HepG2 (cell line): Measurements from ENCODE around the gene HAUS2. TPM values are rescaled to one million over a fixed set of nuclear protein-coding genes. Genes with fewer than 3 reads are reported as not detected.

Experiments used
- ATAC-seq: fragments of 200-7000 bp; cut with Tn5 transposase; 3 replicates; pipeline ENCODE4 v1.9.1; 2020; ENCODE audit warnings: mild to moderate bottlenecking, moderate library complexity
- BruUV-seq: library from RNA; stranded (reverse); fragments of 400-500 nt; replicated peaks from 2 replicates; lab custom pipeline; 2021; lab: Mats Ljungman, UMichigan
- CTCF ChIA-PET: fragments of 300-600 bp; formaldehyde crosslinking; extraction: SDS; loops from one replicate; lab custom pipeline; 2021; ENCODE audit warnings: low total read pairs, inconsistent platforms, low intra/inter-chr PET ratio; lab: Yijun Ruan, JAX
- POLR2A ChIA-PET: fragments of 350-600 bp; sonication (Branson Sonifier 250); formaldehyde crosslinking; loops from one replicate; lab custom pipeline; 2020; ENCODE audit warnings: antibody characterized with exemption, inconsistent platforms; lab: Yijun Ruan, JAX
- DNase-seq: peaks from one replicate; pipeline ENCODE4 v3.0.0-alpha.2; 2015; ENCODE audit warnings: low spot score
- FAIRE-seq: peaks from 3 replicates; lab custom pipeline; 2011; peaks lifted over from hg19 to GRCh38; lab: Jason Lieb, UNC
- H2AFZ ChIP-seq: one replicate; pipeline ENCODE4 v1.6.1; 2011; ENCODE audit warnings: low read length, inconsistent platforms
- H3K27ac ChIP-seq: fragments of 300-600 bp; 3 replicates; pipeline ENCODE4 v1.8.0; 2011; ENCODE audit warnings: mixed run types, mild to moderate bottlenecking, mixed read lengths, low read length, inconsistent platforms; ENCODE audit not compliant: insufficient read depth; ENCODE audit errors: extremely low read length
- H3K27me3 ChIP-seq, 2 experiments: fragments of 200-600 bp in 1 of 2; 2 replicates in 1 of 2; 3 replicates in 1 of 2; pipeline versions ENCODE4 v1.6.0 to v1.8.0; 2011; ENCODE audit warnings: low read length in 2 of 2, mild to moderate bottlenecking in 2 of 2, moderate library complexity in 2 of 2, inconsistent platforms in 1 of 2; ENCODE audit not compliant: insufficient read depth in 2 of 2, control insufficient read depth in 1 of 2
- H3K36me3 ChIP-seq, 2 experiments: fragments of 200-600 bp in 1 of 2; replicated peaks in 1 of 2; 2 replicates in 1 of 2; 3 replicates in 1 of 2; pipeline versions ENCODE4 v1.5.1 to v1.8.0; 2011; ENCODE audit warnings: low read length in 2 of 2, inconsistent platforms in 1 of 2; ENCODE audit not compliant: insufficient read depth in 2 of 2, control insufficient read depth in 1 of 2
- H3K4me1 ChIP-seq: 2 replicates; pipeline ENCODE4 v1.5.1; 2012; ENCODE audit warnings: low read length, inconsistent platforms; ENCODE audit not compliant: insufficient read depth
- H3K4me2 ChIP-seq: 2 replicates; pipeline ENCODE4 v1.6.0; 2011; ENCODE audit warnings: low read depth, low read length, inconsistent platforms
- H3K4me3 ChIP-seq, 3 experiments: fragments of 200-600 bp in 1 of 3; sonication (generic), shearing (Covaris generic) in 1 of 3; replicated peaks in 1 of 3; 2 replicates each; pipeline ENCODE4 v1.5.1; 2011 to 2016; ENCODE audit warnings: low read length in 3 of 3, inconsistent platforms in 2 of 3, low read depth in 2 of 3, mild to moderate bottlenecking in 2 of 3, control low read depth in 1 of 3, mixed read lengths in 1 of 3; ENCODE audit not compliant: insufficient read depth in 1 of 3
- H3K79me2 ChIP-seq: one replicate; pipeline ENCODE4 v1.6.1; 2011; ENCODE audit warnings: low read length, inconsistent platforms; ENCODE audit not compliant: insufficient read depth
- H3K9ac ChIP-seq: 2 replicates; pipeline ENCODE4 v1.6.0; 2011; ENCODE audit warnings: mild to moderate bottlenecking, low read depth, low read length, inconsistent platforms; ENCODE audit not compliant: insufficient read depth
- H3K9me3 ChIP-seq: 2 replicates; pipeline ENCODE4 v1.5.1; 2012; ENCODE audit warnings: mild to moderate bottlenecking, low read length
- H4K20me1 ChIP-seq: 2 replicates; pipeline ENCODE4 v1.6.0; 2011; ENCODE audit warnings: inconsistent platforms, mild to moderate bottlenecking, low read length, moderate library complexity; ENCODE audit not compliant: insufficient read depth
- SUZ12 ChIP-seq: fragments of 150-350 bp; IDR thresholded peaks from 2 replicates; pipeline ENCODE4 v1.6.1; 2014; ENCODE audit warnings: low read depth, low read length
- ZNF770 ChIP-seq: sonication (generic); formaldehyde crosslinking; IDR thresholded peaks from 2 replicates; pipeline ENCODE4 v1.5.0; 2020; ENCODE audit warnings: mild to moderate bottlenecking, missing genetic modification reagents
- ZSCAN5A ChIP-seq: sonication (generic); formaldehyde crosslinking; IDR thresholded peaks from 2 replicates; pipeline ENCODE4 v1.8.0; 2022; ENCODE audit warnings: mild to moderate bottlenecking, missing genetic modification reagents, borderline replicate concordance
- WGBS: methylation state at CpG from one replicate; pipeline ENCODE4 v1.1.6; 2017; ENCODE audit warnings: low lambda C conversion rate; 5-methylcytosine and 5-hydroxymethylcytosine counted together
- in situ Hi-C: cut with HindIII; loops from 2 replicates; pipeline ENCODE4 v1.10.0; 2017; ENCODE audit warnings: low pct_unique_long_range_greater_than_20kb; ENCODE audit not compliant: extremely low pct_ligation_motif_present
- intact Hi-C: fragments of 100-400 bp; cut with micrococcal nuclease; formaldehyde crosslinking; loops from one replicate; pipeline ENCODE4 v1.10.0; 2022; ENCODE audit not compliant: unreplicated experiment
- polyA plus RNA-seq, 8 experiments: library from polyadenylated mRNA; depleted of rRNA in 3 of 8; stranded (reverse) in 7 of 8; unstranded in 1 of 8; fragments of >200 nt; fragmentation: Illumina TruSeq in 4 of 8; extraction: Trizol in 4 of 8; gene quantifications; 2 replicates each; pipeline versions ENCODE4 v1.2.1 to v1.2.3, GENCODE V29; 2011 to 2016; ENCODE audit warnings: low read depth in 4 of 8, missing spikeins in 1 of 8, mixed read lengths in 1 of 8; ENCODE audit not compliant: insufficient read depth in 1 of 8
- total RNA-seq, 5 experiments: library from RNA; depleted of rRNA; stranded (reverse); fragments of >200 nt; fragmentation: Illumina TruSeq; extraction: Trizol; gene quantifications; 2 replicates each; pipeline ENCODE4 v1.2.3, GENCODE V29; 2016; ENCODE audit warnings: low read depth in 1 of 5
- TF ChIP-seq, protein P1 (sequence below): IDR thresholded peaks from 2 replicates; pipeline ENCODE4 v1.6.1; 2016; ENCODE audit warnings: low read depth, borderline replicate concordance
- TF ChIP-seq, protein P2 (sequence below): sonication (generic); formaldehyde crosslinking; IDR thresholded peaks from 2 replicates; pipeline ENCODE4 v1.4.0; 2020; ENCODE audit warnings: missing genetic modification reagents, borderline replicate concordance

HAUS2 gene
- total and polyA plus RNA-seq, 2 of the 13 experiments (the other 11 are each of a cell fraction or from before 2014, with no cell fraction given) = 11.6 to 32.9 TPM

DNA sequence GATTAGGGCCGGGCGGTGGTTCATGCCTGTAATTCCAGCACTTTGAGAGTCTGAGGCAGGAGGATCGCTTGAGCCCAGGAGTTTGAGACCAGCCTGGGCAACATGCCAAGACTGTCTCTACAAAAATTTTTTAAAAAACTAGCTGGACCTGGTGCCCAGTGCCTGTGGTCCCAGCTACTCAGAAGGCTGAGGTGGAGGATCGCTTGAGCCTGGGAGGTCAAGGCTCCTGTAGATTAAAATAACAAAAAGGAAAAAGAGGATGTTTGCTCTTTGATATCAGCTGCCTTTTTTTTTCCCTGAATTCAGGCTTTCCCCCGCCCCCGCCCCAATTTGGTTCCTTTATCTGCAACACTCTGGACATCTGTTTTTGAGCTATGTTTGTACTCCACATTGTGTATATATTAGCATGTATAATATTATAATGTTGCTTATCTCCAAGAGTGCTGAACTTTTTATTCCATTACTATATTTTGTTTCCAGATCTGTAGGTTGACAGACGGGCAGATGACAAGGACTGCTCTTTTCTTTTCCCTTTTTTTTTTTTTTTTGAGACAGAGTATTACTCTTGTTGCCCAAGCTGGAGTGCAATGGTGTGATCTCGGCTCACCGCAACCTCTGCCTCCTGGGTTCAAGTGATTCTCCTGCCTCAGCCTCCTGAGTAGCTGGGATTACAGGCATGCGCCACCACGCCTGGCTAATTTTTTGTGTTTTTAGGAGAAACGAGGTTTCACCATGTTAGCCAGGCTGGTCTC is 48.6 kb upstream of the HAUS2 start:
- H3K36me3 ChIP-seq = no peaks in the 10 kb centered on the region; a peak in 1 of 5 replicates
- DNase-seq (no peak), ATAC-seq (no peak), FAIRE-seq (no peak)
- no peaks in the 10 kb centered on the region for H4K20me1 ChIP-seq
- H3K9ac ChIP-seq = no peak overlapping the region
- no peaks in the 10 kb centered on the region; a peak in 1 of 5 replicates for H3K27me3 ChIP-seq
- no peak overlapping the region for H3K4me2 ChIP-seq
- TF ChIP-seq, protein P1, sequence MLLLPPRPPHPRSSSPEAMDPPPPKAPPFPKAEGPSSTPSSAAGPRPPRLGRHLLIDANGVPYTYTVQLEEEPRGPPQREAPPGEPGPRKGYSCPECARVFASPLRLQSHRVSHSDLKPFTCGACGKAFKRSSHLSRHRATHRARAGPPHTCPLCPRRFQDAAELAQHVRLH (CRISPR knock-in tag) = no peak
- peak; percentile 82 for TF ChIP-seq ZNF770 (CRISPR knock-in tag)
- H3K27ac ChIP-seq = no peak overlapping the region
- peaks cover 52% of the 10 kb centered on the region for H3K79me2 ChIP-seq
- no peaks in the 10 kb centered on the region for H3K9me3 ChIP-seq
- peaks cover 48% of the 10 kb centered on the region for H3K4me1 ChIP-seq
- H3K4me3 ChIP-seq = no peak overlapping the region
- POLR2A ChIA-PET = interaction anchor here (1.0 kb wide), 1 partner anchor 9 kb away, joined by 3 read pairs; the partner anchor contains the start of gene ZNF106
- BruUV-seq = no TSS peak
- intact Hi-C loops (no loop called here), in situ Hi-C loops (no loop called here)
- 91% methylated on average over 12 of the region's 12 CpGs for WGBS
- H2AFZ ChIP-seq = no peak overlapping the region
- CTCF ChIA-PET = no interaction called here

DNA sequence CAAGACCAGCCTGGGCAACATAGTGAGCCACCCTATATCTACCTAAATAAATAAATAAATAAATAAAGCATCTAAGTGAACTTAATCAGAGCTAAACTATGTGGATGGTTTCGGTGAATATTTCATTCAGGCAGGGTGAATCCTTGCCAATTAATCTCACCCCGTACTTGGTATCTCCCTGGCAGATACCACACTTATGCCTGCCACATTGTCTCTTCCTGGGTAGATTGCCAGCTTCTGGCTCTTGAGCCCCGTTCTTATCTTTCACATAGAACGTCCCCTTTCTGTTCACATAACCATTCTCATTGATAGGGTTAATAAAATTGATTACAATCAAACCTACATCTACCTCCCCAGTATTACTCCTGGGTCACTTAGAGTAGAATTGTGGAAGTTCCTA is 46.2 kb upstream of the HAUS2 start:
- in situ Hi-C loops = no loop called here
- H4K20me1 ChIP-seq = no peaks in the 10 kb centered on the region
- H3K9ac ChIP-seq = no peak overlapping the region
- no TSS peak for BruUV-seq
- no peak overlapping the region for H3K4me2 ChIP-seq
- FAIRE-seq = no peak
- intact Hi-C loops = no loop called here
- peaks cover 0 to 4% of the 10 kb centered on the region in 2 experiments; a peak in 1 of 5 replicates for H3K36me3 ChIP-seq
- ATAC-seq = no peak
- no peak overlapping the region for H3K27ac ChIP-seq
- no peaks in the 10 kb centered on the region for H3K9me3 ChIP-seq
- no peak for DNase-seq
- no peak overlapping the region for H2AFZ ChIP-seq
- CTCF ChIA-PET = no interaction called here
- no peaks in the 10 kb centered on the region for H3K27me3 ChIP-seq
- H3K79me2 ChIP-seq = peaks cover 39% of the 10 kb centered on the region
- H3K4me1 ChIP-seq = peaks cover 33% of the 10 kb centered on the region
- H3K4me3 ChIP-seq = no peak overlapping the region
- WGBS = 99% methylated on average over 4 of the region's 4 CpGs
- POLR2A ChIA-PET = no interaction called here
- TF ChIP-seq ZSCAN5A (CRISPR knock-in tag) (no peak), SUZ12 (no peak)
- TF ChIP-seq, protein P2, sequence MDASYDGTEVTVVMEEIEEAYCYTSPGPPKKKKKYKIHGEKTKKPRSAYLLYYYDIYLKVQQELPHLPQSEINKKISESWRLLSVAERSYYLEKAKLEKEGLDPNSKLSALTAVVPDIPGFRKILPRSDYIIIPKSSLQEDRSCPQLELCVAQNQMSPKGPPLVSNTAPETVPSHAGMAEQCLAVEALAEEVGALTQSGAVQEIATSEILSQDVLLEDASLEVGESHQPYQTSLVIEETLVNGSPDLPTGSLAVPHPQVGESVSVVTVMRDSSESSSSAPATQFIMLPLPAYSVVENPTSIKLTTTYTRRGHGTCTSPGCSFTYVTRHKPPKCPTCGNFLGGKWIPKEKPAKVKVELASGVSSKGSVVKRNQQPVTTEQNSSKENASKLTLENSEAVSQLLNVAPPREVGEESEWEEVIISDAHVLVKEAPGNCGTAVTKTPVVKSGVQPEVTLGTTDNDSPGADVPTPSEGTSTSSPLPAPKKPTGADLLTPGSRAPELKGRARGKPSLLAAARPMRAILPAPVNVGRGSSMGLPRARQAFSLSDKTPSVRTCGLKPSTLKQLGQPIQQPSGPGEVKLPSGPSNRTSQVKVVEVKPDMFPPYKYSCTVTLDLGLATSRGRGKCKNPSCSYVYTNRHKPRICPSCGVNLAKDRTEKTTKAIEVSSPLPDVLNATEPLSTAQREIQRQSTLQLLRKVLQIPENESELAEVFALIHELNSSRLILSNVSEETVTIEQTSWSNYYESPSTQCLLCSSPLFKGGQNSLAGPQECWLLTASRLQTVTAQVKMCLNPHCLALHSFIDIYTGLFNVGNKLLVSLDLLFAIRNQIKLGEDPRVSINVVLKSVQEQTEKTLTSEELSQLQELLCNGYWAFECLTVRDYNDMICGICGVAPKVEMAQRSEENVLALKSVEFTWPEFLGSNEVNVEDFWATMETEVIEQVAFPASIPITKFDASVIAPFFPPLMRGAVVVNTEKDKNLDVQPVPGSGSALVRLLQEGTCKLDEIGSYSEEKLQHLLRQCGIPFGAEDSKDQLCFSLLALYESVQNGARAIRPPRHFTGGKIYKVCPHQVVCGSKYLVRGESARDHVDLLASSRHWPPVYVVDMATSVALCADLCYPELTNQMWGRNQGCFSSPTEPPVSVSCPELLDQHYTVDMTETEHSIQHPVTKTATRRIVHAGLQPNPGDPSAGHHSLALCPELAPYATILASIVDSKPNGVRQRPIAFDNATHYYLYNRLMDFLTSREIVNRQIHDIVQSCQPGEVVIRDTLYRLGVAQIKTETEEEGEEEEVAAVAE (CRISPR knock-in tag) = no peak
